ENCODE data around the gene ACP1.
A peak's percentile ranks its signal among the peaks of the same experiment; 100 is the strongest.

ACP1 gene

GRCh38 chr2:285531-285930, 20.8 kb downstream of the ACP1 start:
- Histone ChIP-seq H3K27ac (ENCODE audit: poor library complexity, severe bottlenecking) (no peak overlapping the region), H3K4me3 (ENCODE audit: severe bottlenecking) (no peak overlapping the region), H3K36me3 (ENCODE audit: low read depth) (no peaks in the 10 kb centered on the region), H3K9me3 (ENCODE audit: severe bottlenecking) (no peaks in the 10 kb centered on the region), H3K4me1 (ENCODE audit: insufficient read depth, poor library complexity, severe bottlenecking) (peaks cover 6% of the 10 kb centered on the region), H3K27me3 (ENCODE audit: insufficient read depth, poor library complexity, severe bottlenecking) (peaks cover 27% of the 10 kb centered on the region)
- peak; percentile 28; the same call in 2 of the 3 replicates for ATAC-seq (ENCODE audit: low read depth)
- TF ChIP-seq, protein P1, sequence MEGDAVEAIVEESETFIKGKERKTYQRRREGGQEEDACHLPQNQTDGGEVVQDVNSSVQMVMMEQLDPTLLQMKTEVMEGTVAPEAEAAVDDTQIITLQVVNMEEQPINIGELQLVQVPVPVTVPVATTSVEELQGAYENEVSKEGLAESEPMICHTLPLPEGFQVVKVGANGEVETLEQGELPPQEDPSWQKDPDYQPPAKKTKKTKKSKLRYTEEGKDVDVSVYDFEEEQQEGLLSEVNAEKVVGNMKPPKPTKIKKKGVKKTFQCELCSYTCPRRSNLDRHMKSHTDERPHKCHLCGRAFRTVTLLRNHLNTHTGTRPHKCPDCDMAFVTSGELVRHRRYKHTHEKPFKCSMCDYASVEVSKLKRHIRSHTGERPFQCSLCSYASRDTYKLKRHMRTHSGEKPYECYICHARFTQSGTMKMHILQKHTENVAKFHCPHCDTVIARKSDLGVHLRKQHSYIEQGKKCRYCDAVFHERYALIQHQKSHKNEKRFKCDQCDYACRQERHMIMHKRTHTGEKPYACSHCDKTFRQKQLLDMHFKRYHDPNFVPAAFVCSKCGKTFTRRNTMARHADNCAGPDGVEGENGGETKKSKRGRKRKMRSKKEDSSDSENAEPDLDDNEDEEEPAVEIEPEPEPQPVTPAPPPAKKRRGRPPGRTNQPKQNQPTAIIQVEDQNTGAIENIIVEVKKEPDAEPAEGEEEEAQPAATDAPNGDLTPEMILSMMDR (IDR thresholded peaks at IDR 0.05; ENCODE audit: poor library complexity, severe bottlenecking): no peak
- no peak for DNase-seq (ENCODE audit: low spot score)

DNA sequence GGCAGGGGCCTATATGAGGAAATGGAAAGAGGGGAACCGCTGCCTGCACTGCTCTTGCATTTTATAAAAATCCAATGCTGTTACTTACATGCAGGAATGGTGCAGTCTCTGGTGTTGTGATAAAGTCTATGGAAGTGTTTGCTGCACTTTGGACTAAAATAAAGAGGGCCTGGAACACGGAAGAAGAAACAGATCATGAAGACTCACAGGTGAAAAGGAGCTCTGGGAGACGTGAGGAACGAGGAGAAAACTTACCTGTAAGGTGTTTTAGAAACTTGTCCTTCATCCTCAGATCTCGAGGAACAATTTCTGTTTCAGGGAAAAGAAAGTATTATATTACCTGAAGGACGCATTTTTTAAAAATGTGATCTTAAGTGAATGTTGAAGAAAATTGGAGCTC, 21.3 kb downstream of the ACP1 start:
- Histone ChIP-seq H3K4me1 (ENCODE audit: insufficient read depth, poor library complexity, severe bottlenecking) (peaks cover 6% of the 10 kb centered on the region), H3K36me3 (ENCODE audit: low read depth) (no peaks in the 10 kb centered on the region), H3K9me3 (ENCODE audit: severe bottlenecking) (no peaks in the 10 kb centered on the region), H3K4me3 (ENCODE audit: severe bottlenecking) (no peak overlapping the region), H3K27me3 (ENCODE audit: insufficient read depth, poor library complexity, severe bottlenecking) (peaks cover 29% of the 10 kb centered on the region), H3K27ac (ENCODE audit: poor library complexity, severe bottlenecking) (no peak overlapping the region)
- TF ChIP-seq, protein P1 (IDR thresholded peaks at IDR 0.05; ENCODE audit: poor library complexity, severe bottlenecking): no peak
- DNase-seq (ENCODE audit: low spot score) (no peak), ATAC-seq (ENCODE audit: low read depth) (no peak)

GRCh38 chr2:286774-287392, 22.1 kb downstream of the ACP1 start:
- DNase-seq (ENCODE audit: low spot score) (no peak), ATAC-seq (ENCODE audit: low read depth) (no peak)
- Histone ChIP-seq H3K36me3 (ENCODE audit: low read depth) (no peaks in the 10 kb centered on the region), H3K4me3 (ENCODE audit: severe bottlenecking) (no peak overlapping the region), H3K27me3 (ENCODE audit: insufficient read depth, poor library complexity, severe bottlenecking) (peaks cover 29% of the 10 kb centered on the region), H3K4me1 (ENCODE audit: insufficient read depth, poor library complexity, severe bottlenecking) (peaks cover 6% of the 10 kb centered on the region), H3K9me3 (ENCODE audit: severe bottlenecking) (no peaks in the 10 kb centered on the region), H3K27ac (ENCODE audit: poor library complexity, severe bottlenecking) (no peak overlapping the region)
- TF ChIP-seq, protein P1 (IDR thresholded peaks at IDR 0.05; ENCODE audit: poor library complexity, severe bottlenecking): no peak

GRCh38 chr2:287471-287885, 22.7 kb downstream of the ACP1 start:
- no peak for DNase-seq (ENCODE audit: low spot score)
- no peak for ATAC-seq (ENCODE audit: low read depth)

More at GRCh38 chr2:287471-287885, 22.7 kb downstream of the ACP1 start:
- no peaks in the 10 kb centered on the region for H3K9me3 ChIP-seq (ENCODE audit: severe bottlenecking)
- no peak overlapping the region for H3K4me3 ChIP-seq (ENCODE audit: severe bottlenecking)
- no peak overlapping the region for H3K27ac ChIP-seq (ENCODE audit: poor library complexity, severe bottlenecking)
- TF ChIP-seq, protein P1 (IDR thresholded peaks at IDR 0.05; ENCODE audit: poor library complexity, severe bottlenecking): no peak
- no peaks in the 10 kb centered on the region for H3K36me3 ChIP-seq (ENCODE audit: low read depth)
- peaks cover 29% of the 10 kb centered on the region for H3K27me3 ChIP-seq (ENCODE audit: insufficient read depth, poor library complexity, severe bottlenecking)
- peaks cover 6% of the 10 kb centered on the region for H3K4me1 ChIP-seq (ENCODE audit: insufficient read depth, poor library complexity, severe bottlenecking)

All from RWPE2 (cell line).